ENCODE measurements around the gene TMEM184C. TPM values are rescaled to one million over a fixed set of nuclear protein-coding genes. Genes with fewer than 3 reads are reported as not detected.

Gene TMEM184C
- total RNA-seq, 1 donor from 2014 or later, result 31.3 TPM

DNA sequence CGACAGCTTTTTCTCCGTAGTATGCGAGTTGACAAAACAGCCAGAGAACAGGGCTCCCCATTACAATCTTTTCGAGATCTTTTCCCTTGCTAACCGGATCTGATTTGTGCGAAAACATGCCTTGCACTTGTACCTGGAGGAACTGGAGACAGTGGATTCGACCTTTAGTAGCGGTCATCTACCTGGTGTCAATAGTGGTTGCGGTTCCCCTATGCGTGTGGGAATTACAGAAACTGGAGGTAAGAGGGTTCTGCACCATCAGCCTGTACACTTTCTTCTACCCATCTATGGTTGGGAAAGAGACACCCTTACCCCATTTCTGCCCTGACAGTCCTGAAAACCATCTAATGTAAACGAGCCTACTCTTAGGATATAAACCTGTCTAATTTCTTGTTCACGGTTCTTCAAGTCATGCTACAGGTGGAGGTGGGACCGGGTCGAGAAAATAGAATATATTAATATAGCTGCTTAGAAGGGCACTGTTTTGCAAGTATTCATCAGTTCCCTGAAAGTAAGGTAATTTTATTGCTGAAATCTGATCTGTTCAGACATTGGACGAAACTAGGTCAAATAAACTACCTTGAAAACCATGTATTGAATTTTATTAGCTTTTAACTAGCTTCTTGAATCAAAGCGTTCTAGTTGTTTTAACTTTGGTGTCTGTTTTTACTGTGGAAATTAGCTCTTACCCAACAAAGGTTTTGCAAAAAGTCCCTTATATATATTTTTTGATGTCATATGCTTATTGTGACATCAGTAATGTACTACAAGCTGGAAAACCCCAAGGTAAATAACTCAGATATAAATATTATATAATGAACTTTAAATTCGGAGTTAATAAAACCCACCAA is 869 bp downstream of the TMEM184C start:
- TF ChIP-seq, protein P1, sequence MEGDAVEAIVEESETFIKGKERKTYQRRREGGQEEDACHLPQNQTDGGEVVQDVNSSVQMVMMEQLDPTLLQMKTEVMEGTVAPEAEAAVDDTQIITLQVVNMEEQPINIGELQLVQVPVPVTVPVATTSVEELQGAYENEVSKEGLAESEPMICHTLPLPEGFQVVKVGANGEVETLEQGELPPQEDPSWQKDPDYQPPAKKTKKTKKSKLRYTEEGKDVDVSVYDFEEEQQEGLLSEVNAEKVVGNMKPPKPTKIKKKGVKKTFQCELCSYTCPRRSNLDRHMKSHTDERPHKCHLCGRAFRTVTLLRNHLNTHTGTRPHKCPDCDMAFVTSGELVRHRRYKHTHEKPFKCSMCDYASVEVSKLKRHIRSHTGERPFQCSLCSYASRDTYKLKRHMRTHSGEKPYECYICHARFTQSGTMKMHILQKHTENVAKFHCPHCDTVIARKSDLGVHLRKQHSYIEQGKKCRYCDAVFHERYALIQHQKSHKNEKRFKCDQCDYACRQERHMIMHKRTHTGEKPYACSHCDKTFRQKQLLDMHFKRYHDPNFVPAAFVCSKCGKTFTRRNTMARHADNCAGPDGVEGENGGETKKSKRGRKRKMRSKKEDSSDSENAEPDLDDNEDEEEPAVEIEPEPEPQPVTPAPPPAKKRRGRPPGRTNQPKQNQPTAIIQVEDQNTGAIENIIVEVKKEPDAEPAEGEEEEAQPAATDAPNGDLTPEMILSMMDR (IDR thresholded peaks at IDR 0.05), result no peak
- ATAC-seq (no peak), DNase-seq (no peak)
- peak overlapping the region; percentile 90 for H3K27ac ChIP-seq
- peaks cover 6% of the 10 kb centered on the region for H3K36me3 ChIP-seq
- peaks cover 46% of the 10 kb centered on the region for H3K4me1 ChIP-seq
- H3K9me3 ChIP-seq, result no peaks in the 10 kb centered on the region
- no peaks in the 10 kb centered on the region for H3K27me3 ChIP-seq
- intact Hi-C loops (cut with DNase I), result no loop called here
- peak overlapping the region; percentile 91 for H3K4me3 ChIP-seq

DNA sequence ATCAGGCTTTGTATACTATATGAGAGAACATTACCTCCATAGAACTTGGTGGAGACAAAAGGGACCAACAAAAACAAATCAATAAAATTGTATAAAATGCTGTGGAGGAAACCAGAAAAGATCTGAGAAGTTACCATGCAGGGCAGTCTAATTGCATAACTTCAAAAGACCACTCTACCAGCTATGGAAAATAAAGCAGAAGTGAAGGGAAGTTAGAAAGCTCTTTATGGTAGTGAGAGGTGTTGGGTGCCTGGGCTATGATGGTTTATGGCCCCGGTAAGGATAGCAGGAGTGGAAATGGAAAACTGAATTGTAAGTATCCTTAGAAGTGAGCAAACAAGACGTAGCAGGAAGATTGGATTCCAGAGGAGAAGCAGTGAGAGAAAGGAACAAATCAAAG is 3.1 kb downstream of the TMEM184C start:
- intact Hi-C loops (cut with DNase I), result no loop called here
- H3K27ac ChIP-seq, result no peak overlapping the region
- TF ChIP-seq, protein P1 (IDR thresholded peaks at IDR 0.05), result no peak
- no peak for DNase-seq
- ATAC-seq, result no peak
- H3K9me3 ChIP-seq, result no peaks in the 10 kb centered on the region
- peaks cover 46% of the 10 kb centered on the region for H3K4me1 ChIP-seq
- no peak overlapping the region for H3K4me3 ChIP-seq
- H3K27me3 ChIP-seq, result no peaks in the 10 kb centered on the region
- peaks cover 19% of the 10 kb centered on the region for H3K36me3 ChIP-seq

DNA sequence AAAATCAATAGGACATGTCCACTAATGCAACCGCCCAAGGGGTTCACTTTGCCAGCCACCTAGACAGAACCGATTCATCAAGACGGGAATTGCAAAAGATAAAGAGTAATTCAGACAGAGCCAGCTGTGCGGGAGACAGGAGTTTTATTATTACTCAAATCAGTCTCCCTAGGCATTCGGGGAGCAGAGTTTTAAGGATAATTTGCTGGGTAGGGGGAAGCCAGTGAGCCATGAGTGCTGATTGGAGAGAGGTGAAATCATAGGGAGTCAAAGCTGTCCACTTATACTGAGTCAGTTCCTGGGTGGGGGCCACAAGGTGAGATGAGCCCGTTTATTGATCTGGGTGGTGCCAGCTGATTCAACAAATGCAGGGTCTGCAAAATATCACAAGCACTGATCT is 8.5 kb downstream of the TMEM184C start:
- H3K4me1 ChIP-seq, result peaks cover 17% of the 10 kb centered on the region
- H3K9me3 ChIP-seq, result no peaks in the 10 kb centered on the region
- intact Hi-C loops (cut with DNase I), result no loop called here
- no peaks in the 10 kb centered on the region for H3K27me3 ChIP-seq
- no peak for ATAC-seq
- H3K27ac ChIP-seq, result no peak overlapping the region
- peaks cover 71% of the 10 kb centered on the region for H3K36me3 ChIP-seq
- TF ChIP-seq, protein P1 (IDR thresholded peaks at IDR 0.05), result no peak
- no peak overlapping the region for H3K4me3 ChIP-seq
- no peak for DNase-seq

DNA sequence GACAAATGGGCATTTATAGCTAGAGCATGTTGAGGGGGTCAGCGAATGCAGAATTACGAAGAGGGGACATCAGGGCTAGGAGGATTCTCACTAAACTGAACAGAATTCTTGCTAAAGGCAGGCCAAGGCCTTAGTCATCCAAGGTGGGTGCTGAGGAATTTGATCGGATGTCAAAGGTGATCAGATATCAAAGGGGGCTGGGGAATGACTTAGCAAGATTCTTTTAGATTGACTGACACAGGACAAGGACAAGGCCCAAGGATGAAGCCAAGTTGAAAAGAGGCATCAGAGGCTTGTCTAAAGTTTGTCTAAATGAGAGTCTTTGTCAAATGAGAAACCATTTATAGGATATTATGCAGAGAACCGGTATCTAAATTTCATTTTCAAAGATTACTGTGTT is 9.7 kb downstream of the TMEM184C start:
- DNase-seq, result no peak
- Histone ChIP-seq H3K9me3 (no peaks in the 10 kb centered on the region), H3K4me1 (peaks cover 8% of the 10 kb centered on the region), H3K4me3 (no peak overlapping the region), H3K36me3 (peaks cover 83% of the 10 kb centered on the region), H3K27me3 (no peaks in the 10 kb centered on the region), H3K27ac (no peak overlapping the region)
- no peak for ATAC-seq
- TF ChIP-seq, protein P1 (IDR thresholded peaks at IDR 0.05), result no peak
- intact Hi-C loops (cut with DNase I), result no loop called here

DNA sequence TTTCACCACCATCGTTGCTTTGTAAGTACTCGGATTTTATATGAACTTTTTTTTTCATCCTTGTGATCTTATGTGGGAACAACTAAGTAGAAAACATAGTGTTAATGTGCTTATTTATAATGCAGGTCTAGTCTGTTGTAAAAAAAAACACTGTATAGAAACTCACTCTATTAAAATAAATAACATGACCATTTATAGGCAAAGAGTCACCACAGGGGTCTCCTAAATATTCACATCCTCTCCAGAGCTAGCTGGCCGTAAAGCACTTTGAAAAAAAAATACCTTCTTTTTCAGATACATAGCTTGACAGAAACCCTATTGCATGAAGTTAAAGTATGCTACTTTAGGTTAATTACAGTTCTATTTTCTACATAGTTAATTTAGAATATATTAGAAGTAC is 11.2 kb downstream of the TMEM184C start:
- TF ChIP-seq, protein P1 (IDR thresholded peaks at IDR 0.05), result no peak
- Histone ChIP-seq H3K9me3 (no peaks in the 10 kb centered on the region), H3K27ac (no peak overlapping the region), H3K4me1 (no peaks in the 10 kb centered on the region), H3K36me3 (peaks cover 91% of the 10 kb centered on the region), H3K4me3 (no peak overlapping the region), H3K27me3 (no peaks in the 10 kb centered on the region)
- ATAC-seq (no peak), DNase-seq (no peak)
- intact Hi-C loops (cut with DNase I), result no loop called here
